GM19438 (cell line): Measurements from ENCODE around the gene LRRC8C.
"Not testable (repeated sequence)": the region's sequence is repeated elsewhere in the genome, so short reads cannot be mapped to it uniquely, and the experiment has no call there.

Experiments used
- ATAC-seq: cut with Tn5 transposase; IDR thresholded peaks from one replicate; pipeline ENCODE4 v1.9.1; 2021; ENCODE audit warnings: low read depth; ENCODE audit not compliant: unreplicated experiment

Gene LRRC8C

GRCh38 chr1:89607586-89608318 is 25.2 kb upstream of the LRRC8C start:
- no peak for ATAC-seq

- ATAC-seq: no peak
These were observed 24.5 kb upstream of the LRRC8C start for GRCh38 chr1:89608319-89608983.

GRCh38 chr1:89608984-89609725 is 23.8 kb upstream of the LRRC8C start:
- no peak for ATAC-seq

- ATAC-seq: no peak
These were observed 23.0 kb upstream of the LRRC8C start for GRCh38 chr1:89609781-89610456.

- no peak for ATAC-seq
These were observed 22.4 kb upstream of the LRRC8C start for GRCh38 chr1:89610457-89611011.

GRCh38 chr1:89611721-89612120 is 21.2 kb upstream of the LRRC8C start:
- ATAC-seq: peak; percentile 72

GRCh38 chr1:89613928-89614327 is 19.0 kb upstream of the LRRC8C start:
- no peak for ATAC-seq

- no peak for ATAC-seq
These were observed 17.0 kb upstream of the LRRC8C start for GRCh38 chr1:89615676-89616598.

GRCh38 chr1:89616844-89617627 is 15.9 kb upstream of the LRRC8C start:
- no peak for ATAC-seq

GRCh38 chr1:89620664-89621063 is 12.3 kb upstream of the LRRC8C start:
- ATAC-seq: no peak

- ATAC-seq: no peak
These were observed 10.0 kb upstream of the LRRC8C start for GRCh38 chr1:89622895-89623294.

- no peak for ATAC-seq
These were observed 8.6 kb upstream of the LRRC8C start for GRCh38 chr1:89624314-89624713.

- no peak for ATAC-seq
These were observed 8.1 kb upstream of the LRRC8C start for GRCh38 chr1:89624715-89625323.

- no peak for ATAC-seq
These were observed 5.3 kb upstream of the LRRC8C start for GRCh38 chr1:89627596-89627962.

- ATAC-seq: no peak
These were observed 3.8 kb upstream of the LRRC8C start for GRCh38 chr1:89629146-89629545.

GRCh38 chr1:89629600-89629999 is 3.3 kb upstream of the LRRC8C start:
- not testable (repeated sequence) for ATAC-seq

- ATAC-seq: no peak
These were observed 2.9 kb upstream of the LRRC8C start for GRCh38 chr1:89630048-89630447.

GRCh38 chr1:89631816-89632656 is 884 bp upstream of the LRRC8C start:
- ATAC-seq: no peak
